ENCODE data around the gene CACNA1H.
"Not testable (repeated sequence)": the region's sequence is repeated elsewhere in the genome, so short reads cannot be mapped to it uniquely, and the experiment has no call there.

Gene CACNA1H

DNA sequence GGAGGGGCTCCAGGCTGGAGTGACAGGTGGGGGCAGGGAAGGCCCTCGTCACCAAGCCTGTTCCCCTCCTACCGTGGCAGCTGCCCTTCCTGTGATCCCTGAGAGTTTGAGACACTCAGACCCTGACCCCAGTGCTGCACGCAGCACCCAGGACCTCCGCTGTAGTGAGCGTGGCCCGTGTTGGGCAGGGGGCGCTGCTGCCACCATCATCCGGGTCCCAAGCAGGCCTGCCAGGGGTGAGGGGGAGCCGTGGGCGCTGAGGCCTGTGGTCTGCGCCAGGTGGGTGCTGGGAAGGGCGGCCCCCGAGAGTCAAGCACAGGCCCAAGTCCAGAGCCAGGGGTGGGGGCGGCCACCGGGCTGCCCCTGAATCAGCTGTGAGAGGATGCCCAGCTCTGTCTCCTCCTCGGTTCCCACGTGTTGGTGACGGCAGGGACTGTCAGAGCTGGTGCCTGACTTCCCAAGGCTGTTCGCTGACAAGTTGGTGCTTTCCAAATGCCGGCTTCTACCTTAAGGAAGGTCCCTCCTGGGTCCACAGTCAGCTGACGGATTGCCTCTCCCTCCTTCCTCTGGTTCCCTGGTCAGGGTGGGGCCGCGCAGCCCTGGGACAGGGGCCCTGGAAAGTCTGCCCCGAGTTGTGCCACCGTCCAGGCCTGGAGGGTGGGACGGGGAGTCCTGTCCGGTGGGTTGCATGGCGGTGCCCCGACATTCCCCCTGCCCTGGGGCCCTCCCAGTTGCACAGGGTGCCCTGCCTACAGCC, 41.1 kb downstream of the CACNA1H start:
- DNase-seq = peak in 1 of 3 experiments; percentile 58

- DNase-seq = peak in 2 of 3 experiments; percentile 19 to 29
These were observed 41.9 kb downstream of the CACNA1H start for GRCh38 chr16:1194665-1195392.

DNA sequence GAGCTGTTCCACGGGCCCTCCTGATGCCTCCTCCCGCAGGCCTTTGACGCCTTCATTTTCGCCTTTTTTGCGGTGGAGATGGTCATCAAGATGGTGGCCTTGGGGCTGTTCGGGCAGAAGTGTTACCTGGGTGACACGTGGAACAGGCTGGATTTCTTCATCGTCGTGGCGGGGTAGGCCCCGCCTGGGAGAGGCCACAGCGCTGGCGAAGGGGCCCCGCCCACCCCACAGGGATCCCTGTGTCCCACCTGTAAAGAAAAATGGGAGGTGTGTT, 42.4 kb downstream of the CACNA1H start:
- DNase-seq = no peak

GRCh38 chr16:1196494-1196893, 43.6 kb downstream of the CACNA1H start:
- peak in 2 of 3 experiments; percentile 25 to 31 for DNase-seq

DNA sequence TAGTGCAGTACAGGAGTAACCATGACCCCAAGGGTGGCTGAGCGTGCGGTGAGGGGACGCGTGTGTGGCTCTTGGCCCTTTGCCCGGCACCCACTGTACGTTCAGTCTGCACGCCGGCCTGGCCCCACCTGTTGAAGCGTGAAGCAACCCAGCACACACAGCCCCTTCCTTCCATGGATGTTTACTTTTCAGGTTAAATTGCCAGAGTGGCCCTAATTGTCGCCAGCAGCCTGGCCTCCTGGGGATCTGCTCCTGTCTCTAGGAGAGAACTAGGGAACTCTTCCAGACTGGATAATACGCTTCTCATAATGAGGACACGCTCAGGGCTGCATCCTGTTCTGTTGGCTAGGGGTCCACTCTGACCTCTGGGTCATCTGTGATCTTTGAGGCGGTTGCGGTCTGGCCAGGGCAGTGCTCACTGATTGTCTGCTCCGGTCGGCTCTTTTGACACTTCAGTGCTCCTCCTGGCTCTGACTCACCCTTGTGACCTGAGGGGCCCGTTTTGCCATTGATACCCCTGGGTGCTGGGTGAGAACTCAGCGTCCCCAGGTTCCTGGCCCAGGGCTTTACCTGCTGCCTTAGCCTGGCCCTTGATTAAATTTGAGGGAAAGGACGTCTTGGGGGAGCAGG, 44.4 kb downstream of the CACNA1H start:
- DNase-seq = peak; percentile 86 to 97 (median 87)

DNA sequence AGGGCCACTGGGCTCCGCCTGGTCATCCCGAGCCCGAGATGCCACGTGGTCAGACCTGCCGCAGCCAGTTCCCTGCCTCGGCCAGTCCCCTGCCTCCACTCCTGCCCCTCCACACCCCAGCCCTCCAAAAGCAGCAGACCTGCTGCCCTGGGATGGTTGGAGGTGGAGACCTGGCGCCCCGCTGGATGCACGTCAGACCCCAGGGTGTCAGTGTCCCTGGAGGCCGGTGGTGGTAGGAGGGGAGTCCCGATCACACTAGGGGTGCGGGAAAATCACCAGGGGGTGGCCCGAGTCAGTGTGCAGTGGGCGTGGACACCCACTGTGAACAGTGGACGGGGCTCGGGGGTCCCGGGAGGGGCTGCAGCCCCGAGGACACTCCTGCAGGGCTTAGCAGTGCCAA, 45.3 kb downstream of the CACNA1H start:
- no peak for DNase-seq

DNA sequence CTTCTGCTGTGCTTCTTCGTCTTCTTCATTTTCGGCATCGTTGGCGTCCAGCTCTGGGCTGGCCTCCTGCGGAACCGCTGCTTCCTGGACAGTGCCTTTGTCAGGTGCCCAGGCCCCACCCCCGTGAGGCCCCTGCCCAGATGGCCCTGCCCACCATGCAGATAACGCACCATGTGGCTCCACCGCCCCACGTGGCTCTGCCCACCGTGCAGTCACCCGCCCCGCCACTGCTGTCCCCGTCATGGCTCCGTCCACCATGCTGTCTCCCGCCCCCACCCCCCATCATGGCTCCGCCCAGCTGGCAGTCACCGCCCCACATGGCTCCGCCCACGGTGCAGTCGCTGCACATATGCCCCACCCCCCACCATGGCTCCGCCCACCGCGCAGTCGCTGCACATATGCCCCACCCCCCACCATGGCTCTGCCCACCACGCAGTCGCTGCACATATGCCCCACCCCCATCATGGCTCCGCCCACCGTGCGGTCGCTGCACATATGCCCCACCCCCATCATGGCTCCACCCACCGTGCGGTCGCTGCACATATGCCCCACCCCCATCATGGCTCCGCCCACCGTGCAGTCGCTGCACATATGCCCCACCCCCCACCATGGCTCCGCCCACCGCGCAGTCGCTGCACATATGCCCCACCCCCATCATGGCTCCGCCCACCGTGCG, 45.9 kb downstream of the CACNA1H start:
- not testable (repeated sequence) for DNase-seq

DNA sequence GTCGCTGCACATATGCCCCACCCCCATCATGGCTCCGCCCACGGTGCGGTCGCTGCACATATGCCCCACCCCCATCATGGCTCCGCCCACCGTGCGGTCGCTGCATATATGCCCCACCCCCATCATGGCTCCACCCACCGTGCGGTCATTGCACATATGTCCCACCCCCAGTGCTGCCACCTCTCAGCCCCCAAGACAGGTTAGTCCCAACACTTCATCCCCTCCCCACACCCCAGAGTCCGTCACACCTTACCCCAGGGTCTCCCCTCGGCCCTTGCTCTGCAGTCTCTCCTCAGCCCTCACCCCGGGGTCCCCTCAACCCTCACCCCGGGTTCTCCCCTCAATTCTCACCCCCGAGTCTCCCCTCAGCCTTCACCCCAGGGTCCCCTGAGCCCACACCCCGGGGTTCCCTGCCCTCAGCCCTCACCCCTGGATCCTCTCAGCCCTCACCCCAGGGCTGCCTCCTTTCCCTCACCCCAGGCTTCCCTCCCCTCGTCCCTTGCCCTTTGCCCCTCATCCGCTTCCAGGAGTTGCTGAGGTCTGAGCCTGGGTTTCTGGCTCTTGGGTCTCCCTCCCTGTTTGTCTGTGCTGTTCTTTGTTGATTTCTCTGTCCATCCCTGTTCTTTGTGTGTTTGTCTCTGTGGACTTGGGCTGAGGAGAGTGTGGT, 46.6 kb downstream of the CACNA1H start:
- no peak for DNase-seq

GRCh38 chr16:1200014-1200627, 47.2 kb downstream of the CACNA1H start:
- no peak for DNase-seq

DNA sequence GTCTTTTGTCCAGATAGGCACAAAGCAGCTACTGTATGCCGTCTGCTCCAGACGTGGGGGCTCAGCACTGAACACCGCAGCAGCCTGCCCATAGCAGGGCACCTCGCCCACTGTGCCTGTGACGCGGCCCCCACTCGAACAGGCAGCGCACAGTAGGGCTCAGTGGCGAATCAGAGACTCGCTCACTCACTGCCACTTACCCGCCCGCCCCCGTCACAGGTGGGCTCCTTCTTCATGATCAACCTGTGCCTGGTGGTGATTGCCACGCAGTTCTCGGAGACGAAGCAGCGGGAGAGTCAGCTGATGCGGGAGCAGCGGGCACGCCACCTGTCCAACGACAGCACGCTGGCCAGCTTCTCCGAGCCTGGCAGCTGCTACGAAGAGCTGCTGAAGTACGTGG, 48.5 kb downstream of the CACNA1H start:
- DNase-seq = no peak

GRCh38 chr16:1202274-1202673, 49.4 kb downstream of the CACNA1H start:
- DNase-seq = no peak

DNA sequence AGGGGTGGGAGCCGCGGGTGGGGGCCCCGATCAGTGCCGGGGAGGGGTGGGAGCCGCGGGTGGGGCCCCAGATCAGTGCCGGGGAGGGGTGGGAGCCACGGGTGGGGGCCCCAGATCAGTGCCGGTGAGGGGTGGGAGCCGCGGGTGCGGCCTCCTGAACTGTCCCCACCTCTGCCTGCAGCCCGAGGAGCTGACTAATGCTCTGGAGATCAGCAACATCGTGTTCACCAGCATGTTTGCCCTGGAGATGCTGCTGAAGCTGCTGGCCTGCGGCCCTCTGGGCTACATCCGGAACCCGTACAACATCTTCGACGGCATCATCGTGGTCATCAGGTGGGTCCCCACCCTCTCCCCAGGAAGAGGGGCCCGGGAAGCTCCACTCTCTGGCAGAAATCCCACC, 52.0 kb downstream of the CACNA1H start:
- no peak for DNase-seq

GRCh38 chr16:1206326-1206725, 53.4 kb downstream of the CACNA1H start:
- no peak for DNase-seq

DNA sequence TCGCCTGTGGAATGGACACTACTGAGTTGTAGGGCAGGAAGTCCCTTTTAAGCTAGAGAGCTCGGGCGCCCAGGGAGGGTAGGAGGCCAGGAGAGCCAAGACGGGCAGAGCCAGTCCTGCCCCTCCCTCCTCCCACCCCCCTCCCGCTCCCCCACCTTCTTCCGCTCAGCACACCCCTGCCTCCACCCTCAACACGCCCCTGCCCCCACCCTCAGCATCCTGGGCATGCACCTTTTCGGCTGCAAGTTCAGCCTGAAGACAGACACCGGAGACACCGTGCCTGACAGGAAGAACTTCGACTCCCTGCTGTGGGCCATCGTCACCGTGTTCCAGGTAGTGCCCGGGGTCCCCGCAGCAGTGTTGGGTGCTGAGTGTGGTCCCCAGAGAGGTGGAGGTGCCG, 53.9 kb downstream of the CACNA1H start:
- no peak for DNase-seq

DNA sequence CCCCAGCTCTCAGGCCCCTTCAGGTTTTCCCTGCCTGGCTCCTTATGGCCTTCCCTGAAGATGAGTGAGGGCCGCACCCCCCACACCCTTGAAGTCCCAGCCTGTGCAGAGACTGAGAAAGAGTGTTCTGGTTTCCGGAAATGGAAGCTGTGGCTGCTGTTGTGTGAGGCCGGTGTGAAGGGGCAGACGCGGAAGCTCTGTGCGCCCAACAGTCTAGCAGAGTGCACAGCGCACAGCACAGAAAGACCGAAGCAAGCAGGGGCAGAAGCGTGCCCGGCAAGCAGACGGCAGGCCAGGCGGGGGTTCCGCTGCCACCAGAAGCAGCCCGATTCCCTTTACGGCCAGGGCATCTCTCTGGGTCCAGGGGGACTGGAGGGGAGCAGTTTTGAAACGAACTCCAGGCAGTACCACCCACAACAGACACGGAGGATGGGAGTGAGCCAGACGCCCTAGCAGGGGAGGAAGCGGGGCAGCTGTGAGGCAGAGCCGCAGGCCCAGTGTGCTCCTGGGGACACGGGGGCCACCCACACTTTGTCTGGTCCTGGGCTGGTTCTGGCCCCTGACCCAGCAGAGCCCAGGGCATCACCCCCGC, 55.4 kb downstream of the CACNA1H start:
- DNase-seq = no peak

DNA sequence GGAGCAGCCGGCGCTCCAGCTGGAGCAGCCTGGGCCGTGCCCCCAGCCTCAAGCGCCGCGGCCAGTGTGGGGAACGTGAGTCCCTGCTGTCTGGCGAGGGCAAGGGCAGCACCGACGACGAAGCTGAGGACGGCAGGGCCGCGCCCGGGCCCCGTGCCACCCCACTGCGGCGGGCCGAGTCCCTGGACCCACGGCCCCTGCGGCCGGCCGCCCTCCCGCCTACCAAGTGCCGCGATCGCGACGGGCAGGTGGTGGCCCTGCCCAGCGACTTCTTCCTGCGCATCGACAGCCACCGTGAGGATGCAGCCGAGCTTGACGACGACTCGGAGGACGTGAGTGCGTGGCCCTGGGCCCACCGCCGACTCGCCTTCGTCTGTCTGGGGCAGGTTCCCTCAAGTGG, 56.2 kb downstream of the CACNA1H start:
- DNase-seq = no peak

DNA sequence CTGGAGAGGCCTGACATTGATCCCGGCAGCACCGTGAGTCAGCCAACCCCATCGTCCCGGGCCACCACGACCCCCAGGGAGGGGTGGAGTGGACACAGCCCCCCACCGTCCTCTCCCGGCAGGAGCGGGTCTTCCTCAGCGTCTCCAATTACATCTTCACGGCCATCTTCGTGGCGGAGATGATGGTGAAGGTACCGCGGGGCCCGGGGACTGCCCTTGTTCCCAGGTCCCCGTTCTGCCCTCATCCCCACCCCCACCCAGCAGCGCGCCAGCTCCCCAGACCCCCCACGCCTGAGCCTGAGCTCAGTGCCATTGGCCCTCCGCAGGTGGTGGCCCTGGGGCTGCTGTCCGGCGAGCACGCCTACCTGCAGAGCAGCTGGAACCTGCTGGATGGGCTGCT, 57.6 kb downstream of the CACNA1H start:
- no peak for DNase-seq

DNA sequence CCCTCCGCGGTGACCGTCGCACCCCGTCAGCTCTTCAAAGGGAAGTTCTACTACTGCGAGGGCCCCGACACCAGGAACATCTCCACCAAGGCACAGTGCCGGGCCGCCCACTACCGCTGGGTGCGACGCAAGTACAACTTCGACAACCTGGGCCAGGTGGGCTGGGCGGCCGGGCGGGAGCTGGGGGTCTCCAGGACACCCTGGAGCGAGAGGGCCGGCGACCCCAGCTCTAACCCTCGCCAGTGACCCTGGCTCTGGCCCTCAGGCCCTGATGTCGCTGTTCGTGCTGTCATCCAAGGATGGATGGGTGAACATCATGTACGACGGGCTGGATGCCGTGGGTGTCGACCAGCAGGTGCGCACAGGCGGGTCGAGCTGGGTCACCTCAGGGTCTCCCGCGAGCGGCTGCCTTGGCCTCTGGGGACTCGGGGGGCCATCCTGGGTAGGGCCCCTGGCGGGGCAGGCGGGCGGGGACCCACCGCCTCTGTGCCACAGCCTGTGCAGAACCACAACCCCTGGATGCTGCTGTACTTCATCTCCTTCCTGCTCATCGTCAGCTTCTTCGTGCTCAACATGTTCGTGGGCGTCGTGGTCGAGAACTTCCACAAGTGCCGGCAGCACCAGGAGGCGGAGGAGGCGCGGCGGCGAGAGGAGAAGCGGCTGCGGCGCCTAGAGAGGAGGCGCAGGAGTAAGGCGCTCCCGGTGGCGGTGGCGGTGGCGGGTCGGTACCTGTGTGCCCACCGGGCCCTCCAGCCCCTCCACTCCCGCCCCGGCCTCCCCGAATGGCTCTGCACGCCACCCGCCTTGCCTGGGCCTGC, 58.8 kb downstream of the CACNA1H start:
- no peak for DNase-seq

DNA sequence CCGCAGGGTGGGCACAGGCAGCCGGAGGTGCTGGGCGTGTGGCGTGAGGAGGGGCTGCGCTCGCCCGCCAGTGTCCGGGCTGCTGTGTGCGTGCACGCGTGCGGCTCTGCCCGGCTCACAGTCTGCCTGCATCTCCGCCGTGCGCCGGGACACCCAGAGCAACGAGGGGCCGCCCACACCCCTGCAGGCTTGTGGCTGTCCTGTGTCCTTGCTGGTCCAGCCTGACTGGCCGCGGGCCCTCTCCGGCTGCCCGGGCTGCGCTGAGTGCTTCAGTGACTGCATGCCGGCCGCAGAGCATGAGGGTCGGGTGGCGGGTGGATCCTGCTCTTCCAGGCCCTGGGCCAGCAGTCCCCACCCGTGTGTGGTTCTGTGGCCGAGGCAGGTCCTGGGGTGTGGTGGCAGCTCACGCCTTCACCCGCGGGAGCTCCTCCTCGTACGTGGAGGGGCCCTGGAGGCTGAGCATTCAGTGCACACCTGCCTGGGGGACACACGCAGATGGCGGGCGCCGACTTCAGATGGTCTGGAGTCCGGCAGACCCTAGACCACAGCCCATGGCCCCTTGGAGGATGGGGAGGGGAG, 59.8 kb downstream of the CACNA1H start:
- DNase-seq = no peak

DNA sequence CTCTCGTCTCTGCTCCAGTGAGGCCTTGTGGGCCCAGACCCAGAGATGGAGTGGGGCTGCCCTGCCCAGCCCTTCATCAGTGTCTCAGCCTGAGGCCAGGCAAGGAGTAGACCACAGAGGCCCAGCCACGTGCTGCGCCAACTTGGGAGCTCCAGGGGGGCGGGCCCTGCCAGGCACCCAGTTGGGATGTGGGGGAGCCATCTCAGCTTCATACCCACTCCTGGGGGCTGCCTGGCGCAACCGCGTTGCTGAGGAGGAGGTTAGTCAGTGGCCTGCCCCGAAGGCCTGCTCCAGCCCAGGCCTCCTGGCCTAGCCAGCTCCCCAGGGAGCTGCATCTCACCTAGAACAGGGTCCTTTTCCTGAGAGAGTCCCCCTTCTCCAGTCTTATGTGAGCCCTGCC, 60.3 kb downstream of the CACNA1H start:
- DNase-seq = no peak

GRCh38 chr16:1213796-1214372, 61.0 kb downstream of the CACNA1H start:
- DNase-seq = no peak
